SK-N-DZ (cell line): ENCODE data around the gene CCNA2.

Experiments
- DNase-seq: peaks from one replicate; pipeline ENCODE4 v3.0.0-alpha.2; 2015; ENCODE audit warnings: low spot score

CCNA2 gene

DNA sequence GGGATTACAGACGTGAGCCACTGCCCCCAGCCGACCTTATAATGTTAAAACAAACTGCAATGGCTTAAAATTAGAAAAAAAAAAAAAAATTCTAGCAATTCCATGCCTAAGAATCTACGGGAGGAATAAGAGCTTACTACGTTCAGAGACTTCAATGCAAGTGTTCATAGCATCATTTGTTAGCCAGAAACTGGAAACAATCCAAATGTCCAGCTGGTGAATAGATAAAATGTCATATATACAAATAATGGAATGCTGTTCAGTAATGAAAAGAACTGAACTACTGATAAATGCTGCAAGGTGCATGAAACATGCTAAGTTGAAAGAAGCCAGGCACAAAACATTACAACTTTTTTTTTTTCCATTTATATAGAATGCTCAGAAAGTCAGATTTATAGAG is 17.3 kb downstream of the CCNA2 start:
- DNase-seq: no peak

DNA sequence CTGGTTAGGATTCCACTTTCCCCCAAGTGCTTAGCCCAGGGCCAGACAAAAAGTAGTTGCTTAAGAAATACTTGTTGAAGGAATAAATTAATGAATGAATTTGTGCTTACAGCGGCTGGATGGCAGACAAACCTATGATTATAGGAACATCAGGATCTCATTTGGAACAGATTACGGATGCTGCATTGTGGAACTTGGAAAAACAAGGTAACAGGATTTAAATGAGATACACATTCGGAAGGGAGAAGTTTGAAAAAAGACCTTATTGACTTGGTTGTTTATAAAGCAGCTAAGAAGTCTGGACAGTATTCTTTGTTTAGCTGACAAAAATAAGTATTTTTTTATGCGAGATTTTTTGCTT is 22.0 kb downstream of the CCNA2 start:
- no peak for DNase-seq

DNA sequence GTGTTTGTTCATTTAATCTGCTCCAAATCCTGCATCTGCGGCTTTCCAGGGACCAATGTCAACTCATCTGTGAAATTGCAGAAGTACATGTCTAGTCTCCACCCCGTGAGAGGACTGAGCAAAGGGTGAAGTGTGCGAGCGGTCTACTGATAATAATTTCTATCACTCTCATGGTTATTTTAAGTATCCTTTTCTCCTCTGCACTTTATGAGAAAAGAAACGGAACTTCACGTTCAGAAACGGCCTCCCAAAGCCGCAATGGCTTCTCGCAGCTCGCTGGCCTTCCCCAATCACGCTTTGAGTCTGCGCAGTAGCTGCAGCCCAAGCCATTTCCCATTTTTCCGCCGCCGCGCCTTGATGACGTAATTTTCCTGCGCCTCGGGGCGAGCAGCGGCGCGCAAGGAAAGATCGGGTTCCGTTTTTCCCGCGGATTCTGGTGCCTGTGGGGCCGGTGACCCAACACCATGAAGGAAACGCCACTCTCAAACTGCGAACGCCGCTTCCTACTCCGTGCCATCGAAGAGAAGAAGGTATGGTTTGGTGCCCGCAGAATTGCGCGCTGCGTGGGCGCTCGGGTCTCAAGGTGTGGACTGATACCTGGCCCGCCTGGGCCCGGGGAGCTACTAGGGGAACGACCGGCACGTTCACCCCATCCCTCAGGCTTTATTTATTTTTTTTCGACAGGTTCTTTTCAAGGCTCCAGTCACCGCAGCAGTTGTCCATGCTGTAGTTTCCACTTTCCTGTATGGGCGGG is 22.5 kb downstream of the CCNA2 start, which contains the start of gene EXOSC9:
Gene EXOSC9, plus strand, starts transcription at position 363 of the 754 bp plus-strand sequence. Its CDS starts 102 bp downstream, at position 465.
- DNase-seq: peak; percentile 89

DNA sequence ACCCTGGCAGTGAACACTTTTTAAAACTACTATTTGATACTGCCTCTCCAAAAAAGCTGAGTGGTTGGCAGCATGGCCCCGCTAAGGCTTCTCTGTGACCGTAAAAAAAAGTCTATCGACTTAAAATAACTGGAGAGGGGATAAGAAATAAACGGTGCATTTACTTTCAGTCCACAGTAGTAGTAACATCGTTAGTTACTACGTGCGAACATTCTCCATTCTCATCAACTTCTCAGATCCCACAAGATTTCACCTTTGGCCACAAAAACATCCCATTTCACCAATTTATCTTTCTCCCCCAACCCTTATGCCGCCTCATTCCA is 23.1 kb downstream of the CCNA2 start:
- DNase-seq: no peak

DNA sequence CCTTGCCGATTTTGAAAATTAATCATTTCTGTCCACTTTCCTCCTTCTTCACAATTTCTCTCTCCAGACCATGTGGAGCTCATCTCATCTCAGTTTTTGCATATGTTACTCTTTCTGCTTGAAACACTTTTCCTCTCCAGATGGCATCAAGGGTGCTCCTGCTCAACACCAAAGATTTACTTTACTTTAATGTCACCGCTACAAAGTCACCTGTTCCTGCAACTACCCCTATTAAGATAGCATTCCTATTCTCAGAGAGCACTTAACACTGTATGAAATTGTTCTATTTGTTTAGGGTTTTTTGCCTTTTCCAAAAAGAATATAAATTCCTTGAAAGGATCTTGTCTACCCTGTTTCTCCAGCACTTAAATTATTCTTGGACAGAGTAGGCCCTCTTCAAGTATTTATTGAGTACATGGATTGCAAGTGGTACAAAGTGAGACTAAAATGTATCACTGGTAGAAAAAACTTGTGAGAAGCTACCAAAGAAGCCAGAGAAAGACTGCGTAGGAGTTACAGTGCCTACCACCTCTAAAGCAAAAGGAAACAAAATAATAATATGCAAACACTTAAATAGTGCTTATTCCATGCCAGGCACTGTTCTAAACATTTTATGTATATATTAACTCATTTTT is 23.7 kb downstream of the CCNA2 start:
- DNase-seq: no peak

DNA sequence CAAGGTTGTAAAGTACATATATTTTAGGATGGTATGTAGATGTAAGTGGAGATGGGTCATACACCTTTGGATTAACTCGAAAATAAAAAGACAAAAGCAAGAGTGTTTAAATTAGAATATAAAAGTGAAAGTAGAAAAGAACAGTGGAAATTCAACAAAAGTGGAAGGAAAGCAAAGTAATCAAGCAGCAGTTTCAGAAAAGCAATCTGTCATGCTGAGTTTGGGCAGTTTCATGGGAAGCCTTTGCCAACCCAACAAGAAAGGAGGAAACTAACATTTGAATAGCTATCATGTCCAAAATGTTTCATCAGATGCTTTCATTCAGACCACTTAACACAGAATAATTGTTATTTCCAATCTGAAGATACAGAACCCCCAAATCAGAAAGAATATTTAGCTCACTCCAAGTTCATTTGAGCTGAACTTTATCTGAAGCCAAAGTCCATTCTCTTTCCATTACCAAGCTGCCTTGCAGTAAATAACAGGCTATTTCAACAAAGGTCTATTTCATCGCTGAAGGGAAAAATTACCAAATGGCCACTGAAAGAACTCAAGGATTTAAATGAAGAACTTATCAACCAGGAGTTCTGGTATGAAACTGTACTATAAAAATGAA is 24.4 kb downstream of the CCNA2 start:
- DNase-seq: no peak

DNA sequence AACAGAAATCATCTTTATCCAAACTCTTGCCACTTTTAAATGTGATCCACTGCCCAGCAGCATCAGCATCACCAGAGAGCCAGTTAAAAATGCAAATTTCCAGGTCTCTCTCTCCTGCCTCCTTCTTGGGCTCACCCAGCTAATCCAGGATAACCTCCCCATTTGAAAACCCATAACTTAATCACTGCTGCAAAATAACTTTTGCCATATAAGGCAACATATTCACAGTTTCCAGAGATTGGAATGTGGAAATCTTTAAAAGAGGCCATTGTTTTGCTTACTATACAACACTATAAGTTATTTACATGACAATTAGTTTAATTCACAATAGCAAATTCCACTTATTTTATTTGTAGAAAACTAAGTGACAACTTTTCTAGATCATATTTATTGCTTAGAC is 27.4 kb downstream of the CCNA2 start:
- DNase-seq: no peak

DNA sequence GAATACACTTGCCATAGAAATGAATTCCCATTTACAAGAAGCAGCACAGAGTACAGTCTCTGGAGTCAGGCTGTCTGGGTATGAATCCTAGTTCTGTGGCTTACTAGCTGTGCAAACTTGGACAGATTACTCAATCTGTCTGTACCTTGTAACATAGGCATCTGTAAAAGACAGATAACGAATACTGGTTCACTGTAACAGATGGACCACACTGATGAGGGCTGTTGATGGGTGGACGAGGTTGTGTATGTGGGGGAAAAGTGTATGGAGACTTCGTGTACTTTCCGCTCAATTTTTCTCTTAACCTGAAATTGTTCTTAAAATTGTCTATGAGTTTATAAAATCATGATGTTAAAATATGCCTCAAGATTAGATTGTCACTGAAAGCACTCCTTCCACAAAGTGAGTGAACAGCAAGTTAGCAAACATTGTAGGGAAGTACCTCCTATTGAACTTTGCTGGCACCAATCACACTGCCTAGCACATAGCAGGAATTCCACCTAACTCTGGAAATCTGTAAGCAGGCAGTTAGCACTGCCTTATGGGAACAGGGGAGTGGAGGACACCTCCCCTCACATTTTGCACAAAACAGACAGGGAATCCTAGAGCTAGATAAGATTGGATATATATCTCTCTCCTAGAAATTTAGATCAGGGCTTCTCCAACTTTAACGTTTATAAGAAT is 29.0 kb downstream of the CCNA2 start:
- DNase-seq: no peak

DNA sequence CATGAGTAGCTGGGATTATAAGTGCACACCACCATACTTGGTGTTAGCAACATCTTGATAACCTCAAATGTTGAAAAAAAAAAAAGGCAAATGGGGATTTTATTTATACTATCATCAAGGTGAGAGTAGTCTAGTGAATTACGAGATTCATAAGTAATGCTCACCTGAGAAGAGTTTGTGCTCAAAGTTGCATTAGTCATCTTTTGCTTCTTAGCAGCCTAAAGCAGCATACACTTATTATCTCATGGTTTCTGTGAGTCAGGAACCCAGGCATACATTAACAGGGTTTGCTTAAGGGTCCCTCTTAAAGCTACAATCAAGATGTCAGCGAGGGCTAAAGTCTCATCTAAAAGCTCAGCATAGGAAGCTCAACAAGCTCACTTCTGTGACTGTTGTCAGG is 30.7 kb downstream of the CCNA2 start:
- no peak for DNase-seq

DNA sequence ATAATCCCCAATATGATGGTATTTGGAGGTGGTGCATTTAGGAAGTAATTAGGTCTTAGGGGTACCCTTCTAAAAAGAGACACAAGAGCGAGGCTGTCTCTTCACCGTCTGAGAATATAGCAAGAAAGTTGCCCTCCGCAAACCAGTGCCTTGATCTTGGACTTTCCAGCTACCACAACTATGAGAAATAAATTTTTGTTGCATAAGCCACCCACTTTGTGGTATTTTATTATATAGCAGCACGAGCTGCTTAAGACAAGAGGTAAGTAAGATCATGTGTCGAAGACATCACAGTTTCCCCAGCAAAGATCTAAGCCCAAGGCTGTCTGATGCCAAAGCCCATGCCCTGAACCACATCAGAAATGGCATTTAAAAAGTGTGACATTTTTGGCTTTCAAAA is 32.2 kb downstream of the CCNA2 start:
- DNase-seq: no peak

DNA sequence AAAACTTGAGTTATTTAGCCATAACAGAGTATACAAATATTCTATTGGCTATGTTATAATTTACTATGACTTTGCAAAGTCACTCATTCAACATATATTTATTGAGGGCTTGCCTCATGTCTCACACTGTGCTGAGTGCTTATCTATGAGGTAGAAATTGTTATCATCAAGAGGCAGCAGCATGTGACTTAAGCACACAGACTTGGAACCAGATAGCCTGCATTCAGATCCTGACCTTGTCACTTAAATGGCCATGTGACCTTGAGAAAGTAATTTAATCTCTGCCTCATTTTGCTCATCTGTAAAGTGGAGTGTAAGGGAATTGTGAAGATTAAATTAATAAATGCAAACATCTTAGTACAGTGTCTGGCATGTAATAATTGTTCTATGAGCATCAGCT is 32.7 kb downstream of the CCNA2 start:
- no peak for DNase-seq

DNA sequence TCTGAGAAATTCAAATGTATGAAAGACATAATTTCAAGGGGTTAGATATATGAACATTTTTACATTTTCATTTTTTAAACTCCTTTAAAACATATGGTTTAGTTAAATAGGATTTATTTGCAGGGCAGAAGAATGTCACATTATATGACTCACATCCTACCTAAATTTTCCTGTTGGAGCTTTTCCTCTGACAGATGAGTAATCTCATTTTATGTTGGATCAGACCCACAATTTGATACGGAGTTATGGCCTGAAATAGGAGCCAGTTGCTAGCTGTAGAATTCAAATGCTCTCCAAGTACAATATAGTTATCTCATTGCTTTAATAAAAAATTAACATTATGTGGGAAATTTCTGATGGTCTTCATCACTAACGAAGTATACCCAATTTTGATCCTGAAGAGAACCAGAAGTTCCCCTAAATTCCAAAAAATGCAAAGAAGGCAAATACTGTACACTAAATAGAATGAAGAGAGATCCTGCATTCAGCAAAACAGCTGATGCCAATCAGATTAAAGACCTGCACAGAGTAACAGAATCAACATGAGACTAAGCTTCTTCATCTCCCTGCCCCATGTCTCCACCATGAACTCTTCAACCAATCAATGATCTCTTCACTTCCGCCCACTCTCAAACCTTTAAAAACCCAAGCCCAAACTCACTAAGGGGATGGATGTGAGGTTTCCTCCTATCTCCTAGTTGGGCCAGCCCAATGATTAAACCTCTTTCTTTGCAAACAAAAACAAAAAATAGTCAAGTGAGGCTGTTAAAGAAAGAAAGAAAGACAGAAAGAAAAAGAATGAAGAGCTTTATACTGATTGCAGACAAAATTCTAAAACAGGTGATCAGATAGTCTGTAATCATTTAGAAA is 33.5 kb downstream of the CCNA2 start:
- DNase-seq: no peak

DNA sequence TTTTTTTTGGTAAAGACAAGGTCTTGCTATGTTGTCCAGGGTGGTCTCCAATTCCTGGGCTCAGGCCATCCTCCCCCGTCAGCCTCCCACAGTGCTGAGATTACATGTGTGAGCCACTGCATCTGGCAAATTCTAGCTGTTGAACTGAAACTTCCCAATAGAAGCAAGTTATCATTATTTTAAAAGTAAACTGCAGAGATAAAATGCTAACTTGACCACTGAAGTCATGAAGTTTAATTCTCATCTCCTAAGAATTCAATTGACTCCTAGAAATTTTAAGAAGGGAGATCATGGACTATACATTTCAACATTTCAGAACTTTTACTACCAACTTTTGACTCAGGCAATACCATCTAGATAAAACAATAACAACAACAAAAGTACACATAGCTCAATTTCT is 34.2 kb downstream of the CCNA2 start:
- DNase-seq: no peak

DNA sequence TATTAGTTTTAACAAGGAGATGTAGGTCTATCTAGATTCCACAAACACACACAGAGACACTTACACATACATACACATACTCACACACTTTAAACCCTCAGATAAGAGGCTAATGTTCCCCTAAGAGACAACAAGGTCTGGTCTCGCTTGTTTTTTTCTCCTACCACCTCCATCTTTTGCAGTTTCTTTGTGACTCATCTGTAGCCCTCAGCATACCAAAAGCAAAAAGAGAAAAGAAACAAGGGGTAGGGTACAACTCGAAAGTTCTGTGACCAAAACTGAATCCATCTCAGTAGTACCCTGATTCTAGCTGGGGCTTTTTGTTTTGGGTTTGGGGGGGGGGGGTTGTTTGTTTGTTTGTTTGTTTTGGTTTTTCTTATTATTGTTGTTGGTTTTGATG is 34.8 kb downstream of the CCNA2 start:
- no peak for DNase-seq

DNA sequence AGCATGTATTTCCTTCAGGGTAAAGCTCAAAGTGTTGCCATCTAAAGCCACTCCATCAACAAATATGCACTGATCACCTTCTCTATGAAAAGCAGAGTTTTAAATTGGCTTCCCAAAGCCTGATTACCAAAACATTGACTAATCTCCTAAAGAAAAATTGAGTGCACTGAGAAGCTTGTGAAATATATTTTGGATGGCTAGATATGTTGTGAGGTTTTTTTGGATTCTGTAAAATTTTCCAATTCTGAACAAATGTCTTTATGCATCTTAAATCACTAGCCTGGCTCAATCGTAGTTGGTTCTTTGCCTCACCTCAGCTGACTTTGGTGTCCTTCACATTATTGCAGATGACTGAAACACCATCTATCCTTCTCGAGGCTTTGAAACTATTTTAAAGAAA is 37.5 kb downstream of the CCNA2 start:
- DNase-seq: no peak

DNA sequence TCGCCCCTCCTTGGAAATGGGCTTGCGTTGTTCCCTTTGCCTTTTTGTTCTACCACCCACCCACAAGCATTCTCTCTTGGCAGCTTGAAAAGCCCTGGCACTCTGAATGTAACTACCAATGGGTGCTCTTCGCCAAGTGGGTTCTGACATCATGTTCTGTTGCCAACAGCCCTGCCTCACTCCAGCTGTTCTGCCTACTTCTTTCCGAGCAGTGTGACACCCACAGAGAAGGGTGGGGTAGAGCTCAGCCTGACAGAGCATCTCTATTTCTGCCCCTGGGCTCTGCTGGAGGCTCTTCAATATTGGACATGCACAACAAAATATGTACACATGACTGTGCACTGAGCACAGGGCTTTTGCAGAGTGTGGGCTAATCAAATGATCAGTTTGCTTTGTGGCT is 38.2 kb downstream of the CCNA2 start:
- no peak for DNase-seq

DNA sequence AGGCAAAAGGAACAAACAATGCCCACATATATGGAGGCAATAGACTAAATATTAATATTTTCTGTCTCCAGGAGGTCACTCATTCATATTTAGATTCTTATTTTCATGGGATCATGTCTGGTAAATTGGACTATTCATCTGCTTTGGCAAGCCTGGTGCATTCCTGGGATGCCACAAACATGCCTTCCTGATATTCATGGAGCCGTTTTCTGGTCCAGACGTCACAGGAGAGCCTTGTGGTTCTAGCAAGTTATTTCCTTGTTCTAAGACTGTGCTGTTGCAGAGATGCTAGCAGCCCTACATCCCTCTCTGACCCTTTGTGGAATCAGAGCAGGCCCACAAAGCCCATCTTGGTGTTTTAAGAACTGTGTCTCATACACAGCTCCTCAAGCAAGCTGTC is 38.7 kb downstream of the CCNA2 start:
- DNase-seq: no peak

DNA sequence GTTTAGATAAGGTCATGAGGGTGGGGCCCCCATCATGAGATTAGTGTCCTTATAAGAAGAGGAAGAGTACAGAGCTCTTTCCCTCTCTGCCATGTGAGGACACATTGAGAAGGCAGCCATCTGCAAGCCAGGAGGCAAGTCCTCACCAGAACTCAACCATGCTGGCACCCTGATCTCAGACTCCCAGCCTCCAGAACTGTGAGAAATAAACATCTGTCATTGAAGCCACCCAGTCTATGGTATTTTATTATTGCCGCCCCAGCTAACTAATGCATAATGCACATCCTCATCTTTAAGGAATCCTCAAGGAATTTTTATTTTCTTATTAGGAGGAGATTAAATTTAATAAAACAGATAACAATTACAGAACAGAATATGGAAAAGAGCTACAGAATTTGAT is 39.3 kb downstream of the CCNA2 start:
- no peak for DNase-seq

DNA sequence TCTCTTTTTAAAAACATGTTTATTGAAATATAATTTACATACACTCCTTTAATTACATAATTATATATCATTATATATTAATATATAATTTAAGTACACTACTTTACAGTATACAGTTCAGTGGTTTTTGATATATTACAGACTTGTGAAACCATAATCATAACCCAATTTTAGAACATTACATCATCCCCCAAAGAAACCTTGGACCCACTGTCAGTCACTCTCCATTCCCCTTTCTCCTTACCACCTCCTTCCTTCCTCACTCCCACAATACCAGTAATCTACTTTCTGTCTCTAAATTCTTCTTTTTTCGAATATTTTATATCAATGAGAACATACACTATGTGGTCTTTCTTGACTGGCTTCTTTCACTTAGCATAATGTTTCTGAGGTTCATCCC is 40.5 kb downstream of the CCNA2 start:
- DNase-seq: no peak

DNA sequence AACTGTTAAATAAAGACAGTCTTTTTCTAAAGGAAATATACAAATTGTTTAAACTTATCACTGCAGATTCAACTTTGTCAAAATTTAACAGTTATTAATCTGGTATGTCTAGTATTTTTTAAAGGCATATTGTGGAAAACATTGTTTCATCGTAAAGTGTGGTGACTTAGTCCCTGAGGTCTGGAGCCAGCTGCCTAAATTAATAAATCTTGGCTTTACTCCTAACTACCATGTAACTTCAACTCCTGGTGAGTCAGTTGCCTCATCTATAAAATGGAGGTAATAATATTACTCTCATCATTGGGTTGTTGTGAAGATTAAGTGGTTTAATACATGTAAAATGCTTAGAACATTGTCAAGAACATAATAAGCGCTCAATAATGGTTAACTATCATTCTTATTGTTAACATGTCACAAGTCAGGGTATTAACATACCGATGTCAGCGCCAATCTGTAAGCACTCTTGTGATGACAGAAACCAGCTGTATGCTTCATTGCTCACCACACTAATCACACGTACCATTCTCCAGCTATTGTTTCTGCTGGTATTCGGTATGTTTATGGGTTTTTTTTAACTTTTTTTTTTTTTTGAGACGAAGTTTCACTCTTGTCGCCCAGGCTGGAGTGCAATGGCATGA is 44.6 kb downstream of the CCNA2 start:
- DNase-seq: peak; percentile 13

DNA sequence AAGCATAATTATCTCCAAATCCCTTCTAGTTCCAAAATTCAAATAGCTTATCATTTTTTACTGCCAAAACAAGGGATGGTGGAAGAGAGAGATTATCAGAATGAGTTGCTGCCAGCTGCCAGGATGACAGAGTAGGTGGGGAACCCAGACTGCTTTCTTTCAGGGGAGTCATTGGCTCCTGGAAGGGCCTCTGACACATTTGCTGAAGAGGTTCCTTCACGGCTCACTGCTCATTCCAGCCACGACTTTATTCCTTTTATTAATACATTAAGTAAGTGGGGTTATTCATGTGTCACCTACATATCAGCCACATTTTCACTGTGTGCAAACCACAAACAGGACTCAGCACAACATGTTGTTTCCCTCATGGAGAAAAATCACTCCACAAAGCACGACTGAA is 46.1 kb downstream of the CCNA2 start:
- DNase-seq: no peak
